HG03097 (cell line): Measurements from ENCODE around the gene MRPL48.
A peak's percentile ranks its signal among the peaks of the same experiment; 100 is the strongest.
"Not testable (repeated sequence)": the region's sequence is repeated elsewhere in the genome, so short reads cannot be mapped to it uniquely, and the experiment has no call there.

Source experiments
- ATAC-seq: cut with Tn5 transposase; IDR thresholded peaks from one replicate; pipeline ENCODE4 v1.9.1; 2021; ENCODE audit not compliant: unreplicated experiment, low FRiP score

The MRPL48 gene

DNA sequence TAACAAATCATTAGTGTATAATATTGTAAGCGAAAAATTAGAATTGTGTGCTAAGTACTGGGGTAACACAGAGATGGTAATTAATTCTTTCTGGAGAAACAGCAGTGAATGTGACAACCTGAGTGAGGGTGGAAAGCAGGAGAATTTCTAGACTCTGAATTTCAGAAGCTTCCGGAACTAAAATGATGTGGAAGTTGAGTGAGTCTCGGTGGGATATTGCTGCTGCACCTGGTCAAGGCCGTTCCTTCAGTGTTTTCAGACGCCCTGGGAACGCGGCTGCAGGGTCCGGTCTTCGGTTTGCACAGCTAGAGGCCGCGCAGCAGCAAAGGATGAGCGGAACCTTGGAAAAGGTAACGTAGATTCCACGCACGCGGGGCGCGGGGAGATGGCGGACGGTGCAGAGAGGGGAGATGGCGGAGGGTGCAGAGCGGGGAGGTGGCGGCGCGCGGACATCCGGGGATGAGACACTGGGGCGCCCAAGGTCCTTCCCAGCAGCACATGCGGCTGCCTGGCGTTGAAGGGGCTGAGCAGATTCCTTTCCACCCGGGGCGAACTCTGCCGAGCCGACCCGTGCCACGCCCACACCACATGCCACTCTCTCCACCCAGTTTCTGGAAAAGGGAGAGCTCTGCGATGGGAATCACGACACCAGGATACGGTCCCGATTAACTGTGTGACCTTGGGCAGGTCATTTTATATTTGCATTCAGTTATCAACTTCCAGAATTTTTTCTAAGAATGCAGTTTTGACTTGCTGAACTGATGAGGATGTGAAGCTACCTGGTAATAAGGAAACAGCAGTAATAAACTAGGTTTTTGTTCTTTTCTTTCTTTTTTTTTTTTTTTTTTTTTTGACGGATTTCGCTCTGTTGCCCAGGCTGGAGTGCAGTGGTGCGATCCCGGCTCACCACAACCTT lies at the start of gene MRPL48:
Gene MRPL48 (plus strand): TSS at position 232 of the 916 bp plus-strand sequence. CDS start 98 bp downstream, at position 330.
- ATAC-seq: peak; percentile 90

DNA sequence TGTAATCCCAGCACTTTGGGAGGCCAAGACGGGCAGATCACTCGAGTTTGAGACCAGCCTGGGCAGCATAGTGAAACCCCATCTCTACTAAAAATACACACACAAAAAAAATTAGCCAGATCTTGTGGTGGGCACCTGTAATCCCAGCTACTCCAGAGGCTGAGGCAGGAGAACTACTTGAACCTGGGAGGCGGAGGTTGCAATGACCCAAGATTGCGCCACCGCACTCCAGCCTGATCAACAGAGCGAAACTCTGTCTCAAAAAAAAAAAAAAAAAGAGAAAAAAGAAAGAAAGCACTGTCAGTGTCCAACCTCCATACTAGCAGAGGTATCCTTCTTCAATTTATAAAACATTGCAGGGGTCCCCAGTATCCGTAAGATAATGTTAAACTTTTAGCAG lies 44.6 kb upstream of the MRPL48 start:
- ATAC-seq: no peak

DNA sequence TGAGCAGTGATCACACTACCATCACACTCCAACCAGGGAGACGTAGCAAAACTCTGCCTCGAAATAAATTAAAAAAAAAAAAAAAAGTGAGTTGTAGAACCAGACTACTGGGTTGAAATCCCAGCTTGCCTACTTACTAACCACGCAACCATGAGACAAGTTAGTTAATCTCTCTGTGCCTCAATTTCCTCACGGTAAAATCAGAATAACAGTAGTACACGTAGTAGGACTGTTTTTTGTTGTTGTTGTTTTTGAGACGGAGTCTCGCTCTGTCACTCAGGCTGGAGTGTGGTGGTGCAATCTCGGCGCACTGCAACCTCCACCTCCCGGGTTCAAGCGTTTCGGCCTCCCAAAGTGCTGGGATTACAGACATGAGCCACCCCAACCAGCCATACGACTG lies 41.0 kb upstream of the MRPL48 start:
- no peak for ATAC-seq

DNA sequence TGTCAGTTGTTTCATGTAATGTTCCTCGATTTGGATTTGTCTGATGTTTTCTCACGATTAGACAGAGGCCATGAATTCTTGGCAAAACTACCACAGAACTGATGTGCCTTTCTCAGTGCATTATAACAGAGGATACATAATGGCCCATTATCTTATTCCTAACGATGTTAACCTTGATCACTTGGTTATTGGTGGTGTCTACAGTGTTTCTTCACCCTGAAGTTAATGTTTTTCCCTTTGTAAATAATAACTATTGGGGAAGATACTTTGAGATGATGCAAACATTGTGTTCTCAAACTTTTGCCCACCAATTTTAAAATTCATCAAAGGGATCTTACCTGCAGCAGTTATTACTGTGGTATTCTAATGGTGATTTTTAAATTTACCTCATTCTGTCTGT lies 39.9 kb upstream of the MRPL48 start:
- no peak for ATAC-seq

DNA sequence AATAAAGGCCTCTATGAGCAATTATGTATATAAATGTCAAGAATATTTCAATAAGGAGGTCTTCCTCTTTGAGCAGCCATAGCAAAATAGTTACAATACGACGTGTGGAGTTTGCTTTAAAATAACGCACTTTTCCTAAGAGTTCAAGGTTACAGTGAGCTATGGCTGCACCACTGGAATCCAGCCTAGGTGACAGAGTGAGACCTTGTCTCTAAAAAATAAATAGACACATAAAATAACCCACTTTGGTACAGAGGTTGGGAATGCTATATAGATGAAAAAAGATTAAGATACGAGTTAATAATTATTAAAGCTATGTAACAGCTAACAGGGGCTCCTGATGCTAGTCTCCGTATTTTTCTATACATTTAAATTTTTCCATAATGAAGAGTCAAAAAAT lies 39.4 kb upstream of the MRPL48 start:
- no peak for ATAC-seq

DNA sequence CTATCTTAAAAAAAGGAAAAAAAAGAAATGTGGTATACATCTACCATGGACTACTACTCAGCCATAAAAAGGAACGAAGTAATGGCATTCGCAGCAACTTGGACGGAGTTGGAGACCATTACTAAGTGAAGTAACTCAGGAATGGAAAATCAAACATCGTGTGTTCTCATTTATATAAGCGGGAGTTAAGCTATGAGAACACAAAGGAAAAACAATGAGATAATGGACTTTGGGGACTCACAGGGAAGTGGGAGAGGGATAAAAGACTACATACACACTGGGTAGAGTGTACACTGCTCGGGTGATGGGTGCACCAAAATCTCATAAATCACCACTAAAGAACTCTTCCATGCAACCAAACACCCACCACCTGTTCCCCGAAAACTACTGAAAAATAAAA lies 38.6 kb upstream of the MRPL48 start:
- no peak for ATAC-seq

DNA sequence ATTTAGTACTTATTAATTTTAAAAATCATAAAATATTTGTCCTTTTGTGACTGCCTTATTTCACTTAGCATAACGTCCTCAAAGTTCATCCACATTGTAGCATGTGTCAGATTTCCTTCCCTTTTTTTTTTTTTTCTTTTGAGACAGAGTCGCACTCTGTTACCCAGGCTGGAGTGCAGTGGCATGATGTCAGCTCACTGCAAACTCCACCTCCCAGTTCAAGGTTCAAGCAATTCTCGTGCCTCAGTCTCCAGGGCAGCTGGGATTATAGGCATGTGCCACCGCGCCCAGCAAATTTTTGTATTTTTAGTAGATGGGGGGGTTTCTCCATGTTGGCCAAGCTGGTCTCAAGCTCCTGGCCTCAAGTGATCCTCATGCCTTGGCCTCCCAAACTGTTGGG lies 37.4 kb upstream of the MRPL48 start:
- no peak for ATAC-seq

DNA sequence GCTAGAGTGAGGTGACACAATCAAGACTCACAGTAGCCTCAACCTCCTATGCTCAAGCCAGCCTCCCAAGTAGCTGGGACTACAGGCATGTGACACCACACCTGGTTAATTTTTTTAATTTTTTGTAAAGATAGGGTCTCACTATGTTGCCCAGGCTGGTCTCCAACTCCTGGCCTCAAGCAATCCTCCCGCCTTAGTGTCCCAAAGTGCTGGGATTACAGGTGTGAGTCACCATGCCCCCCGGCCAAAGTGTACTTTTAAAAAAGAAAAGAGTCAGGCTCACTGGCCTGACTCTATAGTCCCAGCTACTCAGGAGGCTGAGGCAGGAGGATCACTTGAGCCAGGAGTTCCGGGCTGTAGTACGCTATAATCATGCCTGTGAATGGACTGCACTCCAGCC lies 36.8 kb upstream of the MRPL48 start:
- not testable (repeated sequence) for ATAC-seq

DNA sequence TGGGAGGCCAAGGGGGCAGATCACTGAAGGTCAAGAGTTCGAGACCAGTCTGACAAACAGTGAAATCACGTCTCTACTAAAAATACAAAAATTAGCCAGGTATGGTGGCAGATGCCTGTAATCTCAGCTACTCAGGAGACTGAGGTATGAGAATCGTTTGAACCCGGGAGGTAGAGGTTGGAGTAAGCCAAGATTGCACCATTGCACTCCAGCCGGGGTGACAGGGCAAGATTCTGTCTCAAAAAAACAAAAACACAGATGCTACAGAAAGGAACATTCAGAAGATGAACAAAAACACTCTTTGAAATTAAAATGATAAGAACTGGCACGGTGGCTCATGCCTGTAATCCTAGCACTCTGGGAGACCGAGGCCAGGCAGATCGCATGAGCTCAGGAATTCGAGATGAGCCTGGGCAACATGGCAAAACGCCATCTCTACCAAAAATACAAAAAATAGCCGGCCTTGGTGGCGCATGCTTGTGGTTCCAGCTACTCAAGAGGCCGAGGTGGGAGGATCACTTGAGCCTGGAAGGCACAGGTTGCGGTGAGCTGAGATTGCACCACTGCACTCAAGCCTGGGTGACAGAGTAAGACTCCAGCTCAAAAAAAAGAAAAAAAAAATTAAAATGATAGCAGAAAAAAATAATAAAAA lies 35.3 kb upstream of the MRPL48 start:
- no peak for ATAC-seq

DNA sequence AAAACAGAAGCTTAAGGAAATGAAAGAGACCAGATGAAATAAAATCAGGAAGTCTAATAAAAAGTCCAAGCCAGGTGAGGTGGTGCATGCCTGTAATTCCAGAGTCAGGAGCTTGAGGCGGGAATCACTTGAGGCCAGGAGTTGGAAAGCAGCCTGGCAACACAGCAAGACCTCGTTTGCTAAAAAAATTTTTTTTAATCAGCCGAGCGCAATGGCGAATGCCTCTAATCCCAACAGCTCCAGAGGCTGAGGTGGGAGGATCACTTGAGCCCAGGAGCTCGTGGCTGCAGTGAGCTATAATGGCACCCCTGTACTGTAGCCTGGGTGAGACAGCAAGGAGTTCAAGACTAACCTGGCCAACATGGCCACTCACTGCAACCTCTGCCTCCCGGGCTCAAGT lies 34.8 kb upstream of the MRPL48 start:
- no peak for ATAC-seq

DNA sequence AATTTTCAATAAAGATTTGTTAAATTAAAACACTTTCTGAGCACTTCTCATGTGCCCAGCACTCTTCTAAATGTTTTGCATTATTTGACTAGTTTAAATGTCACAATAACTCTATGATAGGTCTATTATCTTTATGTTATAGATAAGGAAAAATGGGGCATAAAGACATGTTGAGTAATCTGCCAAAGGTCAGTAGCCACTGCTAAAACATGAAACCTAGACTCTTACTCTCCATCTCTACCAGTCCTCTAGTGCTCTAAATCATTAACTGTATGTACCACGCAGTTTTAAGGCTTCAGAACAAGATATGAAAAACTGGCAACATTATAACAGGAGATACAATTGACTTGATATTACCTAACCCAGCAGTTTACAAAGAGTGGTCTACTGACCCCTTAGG lies 33.7 kb upstream of the MRPL48 start:
- ATAC-seq: no peak

DNA sequence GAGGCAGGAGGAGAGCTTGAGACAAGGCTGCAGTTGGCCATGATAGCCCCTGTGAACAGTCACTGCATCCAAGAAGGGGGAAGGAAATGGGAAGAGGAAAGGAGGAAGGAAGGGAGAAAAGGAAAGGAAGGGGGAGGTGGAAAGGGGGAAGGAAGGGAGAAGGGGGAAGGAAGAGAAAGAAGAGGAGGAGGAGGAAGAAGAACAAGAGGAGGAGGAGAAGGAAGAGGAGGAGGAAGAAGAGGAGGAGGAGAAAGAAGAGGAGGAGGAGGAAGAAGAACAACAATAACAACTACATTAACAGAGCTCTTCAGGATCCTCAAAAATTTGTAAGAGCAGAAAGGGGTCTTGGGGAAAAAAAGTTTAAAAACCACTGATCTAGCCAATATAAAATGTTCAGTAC lies 32.0 kb upstream of the MRPL48 start:
- no peak for ATAC-seq

DNA sequence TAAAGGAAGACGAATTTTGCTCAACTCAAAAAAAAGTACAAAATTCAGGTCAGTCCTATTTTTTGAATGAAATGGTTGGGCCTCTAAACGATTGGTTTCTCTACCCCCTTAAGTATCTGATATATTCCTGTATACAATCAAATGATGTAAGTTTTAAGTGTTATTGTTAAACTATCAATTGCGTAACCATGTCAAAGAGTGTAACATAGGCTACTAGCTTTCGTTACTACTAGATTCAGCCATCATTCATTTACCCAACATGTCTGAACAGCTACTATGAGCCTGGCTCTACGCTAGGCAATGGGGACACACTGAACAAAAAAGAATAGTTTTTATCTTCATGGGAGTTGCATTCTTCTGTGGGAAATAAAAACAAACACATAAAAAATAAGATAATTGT lies 30.1 kb upstream of the MRPL48 start:
- no peak for ATAC-seq

DNA sequence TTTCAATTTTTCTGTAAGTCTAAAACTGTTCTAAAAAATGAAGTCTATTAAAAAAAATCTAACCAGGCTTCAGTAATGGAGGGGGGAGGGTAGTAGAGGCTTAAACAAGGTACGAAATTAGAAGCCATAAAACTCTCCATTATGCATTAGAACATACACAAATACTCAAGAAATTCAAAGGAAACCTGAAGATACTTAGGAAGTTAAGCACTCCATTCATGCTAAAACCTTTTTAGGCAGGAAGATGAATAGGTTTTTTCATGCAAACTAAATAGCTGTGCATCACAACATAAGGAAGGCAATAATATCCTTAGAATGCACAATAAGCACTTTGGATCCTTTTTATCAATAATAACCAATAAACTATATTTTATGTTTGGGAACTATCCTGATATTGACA lies 29.2 kb upstream of the MRPL48 start:
- ATAC-seq: no peak

DNA sequence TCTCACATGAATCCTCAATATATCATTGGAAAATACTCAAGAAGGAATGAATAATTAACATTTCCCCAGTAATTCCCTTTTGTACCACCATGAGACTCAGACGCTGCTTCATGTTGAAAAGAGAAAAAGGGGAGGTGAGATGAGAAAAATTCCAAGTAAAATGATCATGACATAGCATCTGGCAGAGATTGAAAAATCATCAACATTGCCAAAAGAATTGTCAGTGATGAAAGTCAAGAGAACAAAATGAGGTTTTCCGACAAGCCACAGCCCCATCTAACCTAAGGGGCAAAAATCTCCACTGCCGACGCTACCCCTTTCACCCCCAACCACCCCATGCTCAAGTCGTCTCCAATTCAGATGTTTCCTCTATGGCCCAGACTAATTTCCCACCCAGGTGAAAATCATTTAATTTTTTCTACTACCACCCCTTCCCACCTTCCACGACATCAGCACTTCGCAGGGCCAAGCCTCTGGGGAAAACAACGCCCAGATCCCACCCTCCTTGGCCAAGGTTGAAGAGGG lies 28.0 kb upstream of the MRPL48 start:
- no peak for ATAC-seq

DNA sequence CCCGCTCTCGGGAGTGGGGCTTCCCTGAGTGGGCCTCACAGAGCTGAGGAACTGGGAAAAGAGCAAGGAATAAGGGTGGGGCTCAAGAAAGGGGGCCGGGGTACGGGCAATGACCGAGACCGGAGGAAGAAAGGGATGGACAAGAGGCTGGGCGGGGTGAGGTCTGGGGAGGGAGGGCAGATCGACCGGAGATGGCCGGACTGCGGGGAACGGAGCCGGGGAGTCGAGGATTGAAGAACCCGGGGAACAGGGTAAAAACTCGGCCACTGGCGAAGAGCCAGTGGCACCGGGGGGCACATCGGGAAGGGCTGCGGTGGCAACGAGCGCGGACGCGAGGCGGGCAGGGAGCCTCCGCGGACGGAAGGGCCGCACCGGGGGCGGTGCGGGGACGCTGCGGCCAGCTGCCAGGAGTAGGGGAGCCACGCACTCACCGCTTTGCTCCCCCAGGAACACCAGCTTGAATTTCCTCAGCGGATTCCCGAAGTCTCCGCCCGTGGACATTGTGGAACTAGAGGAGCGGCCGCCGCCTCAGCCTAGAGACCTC lies 27.5 kb upstream of the MRPL48 start:
- ATAC-seq: peak; percentile 11

DNA sequence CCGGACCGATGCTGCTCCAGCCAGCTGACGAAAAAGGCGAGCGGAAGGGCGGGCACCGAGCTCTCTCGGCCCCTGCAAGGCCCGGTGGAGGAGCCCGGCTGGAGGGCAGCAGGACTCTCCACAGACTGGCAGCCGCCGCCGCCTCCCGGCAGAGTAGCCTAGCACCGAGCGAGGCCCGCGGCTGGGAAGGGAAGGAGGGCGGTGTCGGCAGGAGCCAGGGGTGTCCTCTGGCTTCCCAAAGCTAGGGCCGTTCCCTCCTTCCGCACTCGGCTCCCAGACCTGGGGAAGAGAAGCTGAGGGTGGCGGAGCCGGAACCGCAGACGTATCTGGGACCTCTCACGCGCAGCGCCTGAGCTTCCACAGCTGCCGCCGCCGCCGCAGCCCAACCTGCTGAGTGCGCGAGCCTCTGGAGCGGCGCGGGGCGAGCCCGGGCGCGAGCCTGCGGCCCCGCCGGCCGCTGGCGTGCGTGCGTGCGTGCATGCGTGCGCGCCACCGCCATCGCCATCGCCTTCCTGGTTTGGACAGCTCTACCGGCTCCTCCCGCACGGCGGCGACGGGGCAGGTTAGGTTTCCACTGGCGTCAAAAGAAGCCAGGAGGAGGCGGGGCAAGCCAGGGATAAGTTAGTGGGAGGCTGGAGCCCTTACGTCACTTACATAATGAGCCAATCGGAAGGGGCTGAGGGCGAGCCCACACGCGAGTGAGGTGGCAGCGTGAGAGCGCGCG lies 26.8 kb upstream of the MRPL48 start, which contains the start of gene RAB6A:
Gene RAB6A (minus strand): TSS at position 396 of the 724 bp plus-strand sequence. CDS start 439 bp downstream, outside the sequence.
- peak; percentile 90 for ATAC-seq

DNA sequence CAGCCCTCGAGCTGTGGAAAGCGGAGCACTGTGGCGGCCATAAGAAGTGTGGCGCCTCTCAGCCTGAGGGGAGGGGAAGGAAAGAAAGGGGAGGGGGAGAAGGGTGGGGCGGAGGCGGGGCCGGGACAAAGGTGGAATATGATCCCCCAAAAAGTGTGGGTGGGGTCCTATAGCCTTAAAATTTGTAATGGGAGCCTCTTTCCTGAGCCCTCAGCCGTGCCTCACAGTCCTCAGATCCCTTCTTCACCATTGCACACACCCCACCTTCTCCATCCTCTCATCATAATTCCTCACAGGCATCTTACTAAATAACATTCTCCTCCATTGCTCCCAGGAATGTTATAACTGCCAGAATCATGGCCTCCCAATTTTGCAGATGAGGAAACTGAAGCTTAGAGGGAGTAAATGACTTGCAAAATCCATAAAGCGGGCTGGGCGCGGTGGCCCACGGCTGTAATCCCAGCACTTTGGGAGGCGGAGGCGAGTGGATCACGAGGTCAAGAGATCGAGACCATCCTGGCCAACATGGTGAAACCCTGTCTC lies 26.2 kb upstream of the MRPL48 start:
- no peak for ATAC-seq

DNA sequence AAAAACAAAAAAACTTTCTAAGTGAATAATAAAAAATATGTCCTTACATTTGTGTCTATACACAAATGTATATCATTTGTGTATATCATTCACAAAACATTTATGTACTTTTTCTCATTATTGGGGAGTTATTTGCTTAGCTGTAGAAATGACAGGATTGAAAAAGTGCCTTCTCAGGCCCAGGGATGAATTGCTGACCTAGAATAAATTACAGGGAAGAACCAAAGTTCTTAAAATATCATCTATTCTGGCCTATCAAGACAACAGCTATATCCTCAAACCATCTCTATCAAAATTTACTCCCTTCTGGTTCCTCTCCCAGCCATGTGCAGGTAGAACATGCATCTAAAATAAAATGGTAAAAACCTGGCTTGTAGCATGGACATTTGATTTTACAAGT lies 24.9 kb upstream of the MRPL48 start:
- ATAC-seq: no peak

DNA sequence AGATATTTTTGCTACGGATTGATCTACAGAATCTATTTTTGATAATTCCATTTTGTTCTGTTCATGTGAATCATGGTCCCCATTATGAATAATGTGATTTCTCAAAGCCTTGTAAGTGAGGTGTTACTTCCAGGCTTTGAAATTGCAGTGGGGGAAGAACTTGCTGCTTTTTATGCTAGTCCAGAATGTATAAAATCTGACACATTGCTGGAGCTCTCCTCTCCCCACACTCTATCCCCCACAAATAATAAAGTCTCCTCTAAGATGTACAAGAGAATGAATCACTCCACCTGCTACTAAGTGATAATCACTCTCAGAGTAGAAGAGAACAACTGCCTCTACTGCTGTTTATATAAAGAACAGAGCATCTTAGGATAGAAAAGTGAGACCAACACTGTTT lies 20.9 kb upstream of the MRPL48 start:
- no peak for ATAC-seq
